IMR-90 (cell line): ENCODE measurements around the gene TBCC.

Experiments
- BHLHE40 ChIP-seq: fragments of 150-350 bp; IDR thresholded peaks from 2 replicates; pipeline ENCODE4 v1.6.1; 2016; ENCODE audit warnings: mild to moderate bottlenecking, low read depth, low read length
- CEBPB ChIP-seq: IDR thresholded peaks from 2 replicates; pipeline ENCODE4 v1.6.1; 2012; ENCODE audit warnings: low read depth, low read length, improper control_type of control experiment
- CHD1 ChIP-seq: IDR thresholded peaks from 2 replicates; pipeline ENCODE4 v1.6.1; 2012; ENCODE audit warnings: low read depth, low read length, improper control_type of control experiment
- CTCF ChIP-seq: conservative IDR thresholded peaks from 2 replicates; pipeline ENCODE4 v1.5.1; 2012; ENCODE audit warnings: mild to moderate bottlenecking, low read depth, low read length, improper control_type of control experiment
- FOS ChIP-seq: fragments of 150-350 bp; IDR thresholded peaks from 2 replicates; pipeline ENCODE4 v1.6.1; 2016; ENCODE audit warnings: low read depth, low read length
- MAZ ChIP-seq: IDR thresholded peaks from 2 replicates; pipeline ENCODE4 v1.6.1; 2012; ENCODE audit warnings: low read depth, mild to moderate bottlenecking, low read length, improper control_type of control experiment, moderate library complexity, borderline replicate concordance
- NFE2L2 ChIP-seq: fragments of 150-350 bp; IDR thresholded peaks from 2 replicates; pipeline ENCODE4 v1.6.1; 2016; ENCODE audit warnings: low read depth, mild to moderate bottlenecking, low read length
- POLR2A ChIP-seq: IDR thresholded peaks from 2 replicates; pipeline ENCODE4 v1.6.1; 2012; ENCODE audit warnings: mild to moderate bottlenecking, low read depth, low read length
- RAD21 ChIP-seq: IDR thresholded peaks from 2 replicates; pipeline ENCODE4 v1.6.1; 2012; ENCODE audit warnings: low read length, improper control_type of control experiment
- RCOR1 ChIP-seq: IDR thresholded peaks from 2 replicates; pipeline ENCODE4 v1.6.1; 2012; ENCODE audit warnings: mild to moderate bottlenecking, low read length, improper control_type of control experiment; ENCODE audit not compliant: insufficient replicate concordance
- SMC3 ChIP-seq: fragments of 150-350 bp; IDR thresholded peaks from 2 replicates; pipeline ENCODE4 v1.6.1; 2016; ENCODE audit warnings: low read depth, mild to moderate bottlenecking, antibody characterized with exemption, low read length, moderate library complexity
- USF2 ChIP-seq: fragments of 150-350 bp; IDR thresholded peaks from 2 replicates; pipeline ENCODE4 v1.6.1; 2017; ENCODE audit warnings: mild to moderate bottlenecking, antibody characterized with exemption, low read length, low read depth

GRCh38 chr6:42745640-42746462 is at the start of gene TBCC:
- TF ChIP-seq CTCF (no peak), RAD21 (no peak), POLR2A (peak; percentile 97), RCOR1 (no peak), SMC3 (no peak), CEBPB (no peak), CHD1 (peak; percentile 92), BHLHE40 (peak; percentile 44; the same call in 1 of the 2 replicates), FOS (no peak), USF2 (no peak), MAZ (peak; percentile 45; the same call in 1 of the 2 replicates), NFE2L2 (no peak)
